Ramos (cell line): Measurements from ENCODE around the gene DDX51.
"Not testable (repeated sequence)": the region's sequence is repeated elsewhere in the genome, so short reads cannot be mapped to it uniquely, and the experiment has no call there.

Experiments
- in situ Hi-C: fragments of 300-500 bp; cut with MboI; formaldehyde crosslinking; loops from one replicate; pipeline ENCODE4 v1.14.3; 2022; ENCODE audit warnings: low sequenced_read_pairs; ENCODE audit not compliant: unreplicated experiment

Gene DDX51

GRCh38 chr12:132125736-132126135, 18.4 kb downstream of the DDX51 start:
- in situ Hi-C loops: no loop called here

GRCh38 chr12:132124766-132125425, 19.2 kb downstream of the DDX51 start:
- in situ Hi-C loops: no loop called here

- in situ Hi-C loops: no loop called here
These were observed 20.0 kb downstream of the DDX51 start for GRCh38 chr12:132123970-132124765.

- in situ Hi-C loops: no loop called here
These were observed 22.8 kb downstream of the DDX51 start for GRCh38 chr12:132121283-132121682.

GRCh38 chr12:132118876-132119275, 25.2 kb downstream of the DDX51 start:
- in situ Hi-C loops: no loop called here

GRCh38 chr12:132117558-132117875, 26.6 kb downstream of the DDX51 start:
- in situ Hi-C loops: no loop called here

GRCh38 chr12:132116709-132117557, 27.2 kb downstream of the DDX51 start:
- in situ Hi-C loops: no loop called here

GRCh38 chr12:132115500-132115899, 28.6 kb downstream of the DDX51 start:
- in situ Hi-C loops: no loop called here

- in situ Hi-C loops: no loop called here
These were observed 29.5 kb downstream of the DDX51 start for GRCh38 chr12:132114667-132115066.

- in situ Hi-C loops: no loop called here
These were observed 32.3 kb downstream of the DDX51 start for GRCh38 chr12:132111654-132112304.

GRCh38 chr12:132110677-132111076, 33.4 kb downstream of the DDX51 start:
- in situ Hi-C loops: no loop called here

GRCh38 chr12:132109741-132110140, 34.4 kb downstream of the DDX51 start:
- in situ Hi-C loops: no loop called here

GRCh38 chr12:132108211-132108832, 35.8 kb downstream of the DDX51 start:
- in situ Hi-C loops: no loop called here

- in situ Hi-C loops: no loop called here
These were observed 37.2 kb downstream of the DDX51 start for GRCh38 chr12:132106921-132107320.

- in situ Hi-C loops: no loop called here
These were observed 38.7 kb downstream of the DDX51 start for GRCh38 chr12:132105467-132105866.

GRCh38 chr12:132103542-132104308, 40.4 kb downstream of the DDX51 start:
- in situ Hi-C loops: no loop called here

- in situ Hi-C loops: not testable (repeated sequence)
These were observed 41.0 kb downstream of the DDX51 start for GRCh38 chr12:132103072-132103471.

- in situ Hi-C loops: no loop called here
These were observed 41.8 kb downstream of the DDX51 start for GRCh38 chr12:132102297-132102696.

GRCh38 chr12:132100306-132101065, 43.6 kb downstream of the DDX51 start:
- in situ Hi-C loops: no loop called here
